Epithelial cell of proximal tubule (primary cell): ENCODE results near the gene SND1. TPM values are rescaled to one million over a fixed set of nuclear protein-coding genes. Genes with fewer than 3 reads are reported as not detected.

Source experiments
- DNase-seq: peaks from one replicate; pipeline ENCODE4 v3.0.0-alpha.2; 2011; ENCODE audit warnings: low read depth
- H3K4me3 ChIP-seq: 2 replicates; pipeline ENCODE4 v1.5.1; 2011; ENCODE audit warnings: low read depth, mild to moderate bottlenecking, low read length
- CTCF ChIP-seq: conservative IDR thresholded peaks from 2 replicates; pipeline ENCODE4 v1.5.1; 2012; ENCODE audit warnings: low read depth, mild to moderate bottlenecking, low read length
- total RNA-seq: library from RNA; depleted of rRNA; stranded (reverse); fragments of >200 nt; gene quantifications from 2 replicates; pipeline ENCODE4 v1.2.3, GENCODE V29; 2015

Gene SND1
- total RNA-seq, 1 donor from 2014 or later, result 122 TPM

DNA sequence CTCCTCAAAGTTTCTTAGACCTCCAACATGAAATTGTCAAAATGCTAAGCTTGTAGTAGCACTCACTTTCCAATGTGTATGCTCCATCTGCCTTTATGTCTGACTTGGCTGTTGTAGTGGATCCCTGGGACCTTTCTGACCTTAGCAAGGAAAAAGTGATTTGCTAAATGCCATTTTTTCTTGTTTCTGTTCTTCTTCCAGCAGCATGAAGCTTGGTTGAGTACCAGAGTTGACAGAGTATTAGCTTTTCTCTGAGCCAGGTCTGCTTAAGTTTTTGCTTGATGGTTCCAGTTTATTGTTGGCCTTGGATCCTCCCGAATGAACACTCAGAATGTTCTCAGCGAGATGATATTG, 168.7 kb downstream of the SND1 start:
- no peak overlapping the region for H3K4me3 ChIP-seq
- no peak for DNase-seq
- no peak for TF ChIP-seq CTCF

GRCh38 chr7:127821146-127821545, 169.2 kb downstream of the SND1 start:
- DNase-seq, result no peak
- TF ChIP-seq CTCF, result no peak
- no peak overlapping the region for H3K4me3 ChIP-seq

DNA sequence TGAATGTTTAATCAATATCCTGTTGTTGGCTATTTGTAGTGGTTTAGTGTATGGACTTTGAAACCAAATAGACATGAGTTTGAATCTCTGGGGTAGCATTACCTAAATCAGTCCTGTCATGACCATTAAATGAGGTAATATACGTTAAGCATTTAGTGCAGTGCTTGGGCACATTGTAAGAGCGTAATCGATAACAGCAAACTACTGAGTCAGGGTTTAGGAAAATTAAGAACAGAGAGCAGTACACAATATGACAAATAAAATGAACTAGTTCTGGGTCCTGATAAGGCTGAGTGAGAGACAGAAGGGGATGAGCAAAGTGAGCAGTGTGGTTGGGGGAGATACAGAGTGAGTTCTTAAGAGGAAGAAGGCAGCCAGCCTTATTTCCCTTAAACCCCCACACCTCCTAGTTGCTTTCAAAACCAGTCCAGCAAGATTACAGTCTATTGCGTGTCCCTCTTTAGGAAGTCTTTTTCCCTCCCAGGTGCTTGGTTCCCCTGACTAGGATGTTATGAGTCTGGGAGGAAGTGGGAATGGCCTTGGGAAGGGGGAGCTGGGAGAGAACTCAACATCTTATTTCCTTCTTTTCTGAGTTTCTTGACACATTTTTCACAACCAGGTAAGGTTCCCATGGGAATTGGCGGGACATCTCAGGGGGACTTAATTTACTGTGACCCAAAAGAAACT, 171.0 kb downstream of the SND1 start:
- no peak for DNase-seq
- no peak overlapping the region for H3K4me3 ChIP-seq
- TF ChIP-seq CTCF, result no peak

DNA sequence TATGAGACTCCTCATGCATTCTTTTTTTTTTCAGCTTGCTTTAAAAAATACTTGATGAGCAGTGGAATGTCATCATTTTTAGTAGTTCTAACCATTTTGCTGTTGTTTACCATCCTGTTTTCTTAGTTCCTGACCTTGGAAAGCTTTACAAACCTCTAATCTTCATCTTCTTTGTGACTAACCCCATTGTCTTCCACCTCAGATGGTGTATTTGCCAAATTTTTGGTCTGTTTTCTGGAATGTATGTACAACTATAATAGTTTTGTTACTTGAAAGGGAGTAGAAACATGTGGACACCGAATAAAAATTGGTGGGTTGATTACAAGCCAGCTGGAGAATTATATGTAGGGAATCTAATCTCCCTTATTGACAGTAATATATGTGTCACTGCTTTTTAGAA, 172.7 kb downstream of the SND1 start:
- no peak for DNase-seq
- H3K4me3 ChIP-seq, result no peak overlapping the region
- no peak for TF ChIP-seq CTCF

DNA sequence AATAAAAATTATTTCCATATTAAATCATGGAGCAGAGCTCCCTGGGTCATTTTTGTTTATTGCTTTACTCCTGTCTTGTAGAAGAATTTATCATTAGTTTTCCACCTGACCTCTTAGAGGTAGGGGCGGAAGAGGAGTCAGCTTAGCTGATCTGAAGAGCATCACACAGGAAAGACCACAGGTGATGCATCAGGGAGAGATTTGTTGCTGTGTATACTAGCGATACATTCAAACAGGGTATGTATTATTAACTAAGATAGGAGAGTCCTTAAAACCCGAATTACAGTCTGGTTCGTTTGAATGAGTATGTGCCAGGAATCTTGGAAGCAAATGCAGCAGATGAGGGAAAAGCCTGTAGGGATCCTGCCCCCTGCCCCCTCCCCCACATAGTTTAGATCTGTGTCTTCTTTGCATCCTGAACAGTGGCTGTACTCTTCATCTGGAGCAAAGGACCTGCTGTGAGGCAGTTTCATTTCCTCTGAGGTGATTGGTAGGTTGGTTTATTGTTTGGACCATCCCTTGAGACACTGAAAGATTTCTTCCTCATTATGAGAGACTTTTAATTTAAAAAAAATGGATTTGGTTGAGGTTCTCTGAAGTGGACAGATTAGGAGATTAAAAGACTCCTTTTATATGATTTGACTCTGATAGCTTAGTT, 177.0 kb downstream of the SND1 start:
- no peak for DNase-seq
- no peak for TF ChIP-seq CTCF
- H3K4me3 ChIP-seq, result no peak overlapping the region

- no peak for DNase-seq
These were observed 179.6 kb downstream of the SND1 start for GRCh38 chr7:127831318-127832219.

More at GRCh38 chr7:127831318-127832219, 179.6 kb downstream of the SND1 start:
- no peak for TF ChIP-seq CTCF
- no peak overlapping the region for H3K4me3 ChIP-seq
